ENCODE measurements around the gene CX3CL1. TPM values are rescaled to one million over a fixed set of nuclear protein-coding genes. Genes with fewer than 3 reads are reported as not detected.

The CX3CL1 gene
- total and polyA plus RNA-seq, 2 donors (not counting 1 experiment from before 2014, with no cell fraction given): not detected

- Histone ChIP-seq H3K9ac (ENCODE audit: low read length) (no peak within 1 kb of the TSS), H3K27ac (ENCODE audit: low read length in 2 of 2) (no peak within 1 kb of the TSS), H3K4me2 (replicated peaks; ENCODE audit: low read depth, low read length, poor library complexity, severe bottlenecking) (no peak within 1 kb of the TSS), H2AFZ (ENCODE audit: insufficient read depth, low read depth, low read length, poor library complexity, severe bottlenecking) (no peak within 1 kb of the TSS), H4K20me1 (ENCODE audit: control insufficient read depth, insufficient read depth, low read length, poor library complexity, severe bottlenecking) (no peaks in the 10 kb centered on the region), H3K9me3 (ENCODE audit: control extremely low read depth in 1 of 3, control insufficient read depth in 2 of 3, insufficient read depth in 1 of 3, low read length in 2 of 3) (no peaks in the 10 kb centered on the region), H3K79me2 (ENCODE audit: control insufficient read depth, insufficient read depth, low read length) (no peaks in the 10 kb centered on the region), H3K4me3 (ENCODE audit: control extremely low read depth in 1 of 5, extremely low read depth in 1 of 5, insufficient read depth in 1 of 5, low read depth in 2 of 5, low read length in 4 of 5) (no peak within 1 kb of the TSS), H3K27me3 (replicated peaks in 1 of 4; ENCODE audit: control extremely low read depth in 1 of 4, control insufficient read depth in 3 of 4, insufficient read depth in 4 of 4, low read length in 3 of 4) (no peaks in the 10 kb centered on the region), H3K4me1 (ENCODE audit: control insufficient read depth in 2 of 2, insufficient read depth in 2 of 2, low read length in 2 of 2) (peaks cover 23 to 24% of the 10 kb centered on the region in 2 donors), H3K36me3 (replicated peaks in 1 of 2; ENCODE audit: control extremely low read depth in 1 of 2, control insufficient read depth in 1 of 2, extremely low read depth in 1 of 2, insufficient read depth in 2 of 2, low read length in 1 of 2) (no peaks in the 10 kb centered on the region)
- TF ChIP-seq EZH2 (IDR thresholded peaks at IDR 0.05; ENCODE audit: borderline replicate concordance, insufficient read depth, low read depth, low read length, poor library complexity, severe bottlenecking): no peak
- TF ChIP-seq, protein P1, sequence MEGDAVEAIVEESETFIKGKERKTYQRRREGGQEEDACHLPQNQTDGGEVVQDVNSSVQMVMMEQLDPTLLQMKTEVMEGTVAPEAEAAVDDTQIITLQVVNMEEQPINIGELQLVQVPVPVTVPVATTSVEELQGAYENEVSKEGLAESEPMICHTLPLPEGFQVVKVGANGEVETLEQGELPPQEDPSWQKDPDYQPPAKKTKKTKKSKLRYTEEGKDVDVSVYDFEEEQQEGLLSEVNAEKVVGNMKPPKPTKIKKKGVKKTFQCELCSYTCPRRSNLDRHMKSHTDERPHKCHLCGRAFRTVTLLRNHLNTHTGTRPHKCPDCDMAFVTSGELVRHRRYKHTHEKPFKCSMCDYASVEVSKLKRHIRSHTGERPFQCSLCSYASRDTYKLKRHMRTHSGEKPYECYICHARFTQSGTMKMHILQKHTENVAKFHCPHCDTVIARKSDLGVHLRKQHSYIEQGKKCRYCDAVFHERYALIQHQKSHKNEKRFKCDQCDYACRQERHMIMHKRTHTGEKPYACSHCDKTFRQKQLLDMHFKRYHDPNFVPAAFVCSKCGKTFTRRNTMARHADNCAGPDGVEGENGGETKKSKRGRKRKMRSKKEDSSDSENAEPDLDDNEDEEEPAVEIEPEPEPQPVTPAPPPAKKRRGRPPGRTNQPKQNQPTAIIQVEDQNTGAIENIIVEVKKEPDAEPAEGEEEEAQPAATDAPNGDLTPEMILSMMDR (IDR thresholded peaks at IDR 0.05): no peak
- Mint-ChIP-seq H3K27me3 (no peaks in the 10 kb centered on the region), H3K9me3 (ENCODE audit: insufficient read depth) (no peaks in the 10 kb centered on the region), H3K4me3 (no peak within 1 kb of the TSS), H3K4me1 (peaks cover 31% of the 10 kb centered on the region), H3K27ac (no peak within 1 kb of the TSS)
- intact Hi-C loops (cut with micrococcal nuclease): no loop called here
- DNase-seq (no peak), ATAC-seq (ENCODE audit: low read depth) (no peak)
- WGBS (ENCODE audit: insufficient coverage): 90% methylated on average over 16 of the region's 17 CpGs
- ChIA-PET POLR2A (no interaction called here), CTCF (interaction anchor here (1.1 to 3.4 kb wide), 2 partner anchors 12 to 15 kb away, joined by 5 to 11 read pairs; no protein-coding TSS in a partner anchor)
Measured at GRCh38 chr16:57403965-57404817, 31.9 kb downstream of the CX3CL1 start, which contains the start of gene CCL17. Gene CCL17 (plus strand): TSS chr16:57404767. CDS start chr16:57413933, 9,166 bp downstream.

GRCh38 chr16:57405097-57405496 lies 32.8 kb downstream of the CX3CL1 start:
- intact Hi-C loops (cut with micrococcal nuclease): no loop called here
- Mint-ChIP-seq H3K4me1 (peaks cover 29% of the 10 kb centered on the region), H3K9me3 (ENCODE audit: insufficient read depth) (no peaks in the 10 kb centered on the region), H3K27me3 (no peaks in the 10 kb centered on the region), H3K4me3 (no peak overlapping the region), H3K27ac (no peak overlapping the region)
- no peak overlapping the region for H3K9ac ChIP-seq (ENCODE audit: low read length)
- no peak overlapping the region for H2AFZ ChIP-seq (ENCODE audit: insufficient read depth, low read depth, low read length, poor library complexity, severe bottlenecking)
- no peak for TF ChIP-seq EZH2 (IDR thresholded peaks at IDR 0.05; ENCODE audit: borderline replicate concordance, insufficient read depth, low read depth, low read length, poor library complexity, severe bottlenecking)
- TF ChIP-seq, protein P1 (IDR thresholded peaks at IDR 0.05): no peak
- H3K79me2 ChIP-seq (ENCODE audit: control insufficient read depth, insufficient read depth, low read length): no peaks in the 10 kb centered on the region
- H3K36me3 ChIP-seq (replicated peaks in 1 of 2; ENCODE audit: control extremely low read depth in 1 of 2, control insufficient read depth in 1 of 2, extremely low read depth in 1 of 2, insufficient read depth in 2 of 2, low read length in 1 of 2): no peaks in the 10 kb centered on the region
- DNase-seq: no peak
- ChIA-PET POLR2A (no interaction called here), CTCF (interaction anchor here (1.1 to 3.4 kb wide), 3 partner anchors 12 to 14 kb away, joined by 5 to 11 read pairs (median 8); no protein-coding TSS in a partner anchor)
- 90% methylated on average over 3 of the region's 3 CpGs for WGBS (ENCODE audit: insufficient coverage)
- peaks cover 0 to 6% (median 0%) of the 10 kb centered on the region in 3 donors for H3K9me3 ChIP-seq (ENCODE audit: control extremely low read depth in 1 of 3, control insufficient read depth in 2 of 3, insufficient read depth in 1 of 3, low read length in 2 of 3)
- no peak overlapping the region for H3K4me2 ChIP-seq (replicated peaks; ENCODE audit: low read depth, low read length, poor library complexity, severe bottlenecking)
- peaks cover 14 to 18% of the 10 kb centered on the region in 2 donors for H3K4me1 ChIP-seq (ENCODE audit: control insufficient read depth in 2 of 2, insufficient read depth in 2 of 2, low read length in 2 of 2)
- no peak for ATAC-seq (ENCODE audit: low read depth)
- no peak overlapping the region for H3K27ac ChIP-seq (ENCODE audit: low read length in 2 of 2)
- no peak overlapping the region for H3K4me3 ChIP-seq (ENCODE audit: control extremely low read depth in 1 of 5, extremely low read depth in 1 of 5, insufficient read depth in 1 of 5, low read depth in 2 of 5, low read length in 4 of 5)
- H3K27me3 ChIP-seq (replicated peaks in 1 of 4; ENCODE audit: control extremely low read depth in 1 of 4, control insufficient read depth in 3 of 4, insufficient read depth in 4 of 4, low read length in 3 of 4): no peaks in the 10 kb centered on the region
- H4K20me1 ChIP-seq (ENCODE audit: control insufficient read depth, insufficient read depth, low read length, poor library complexity, severe bottlenecking): no peaks in the 10 kb centered on the region

All from B cell (primary cell).